Fibroblast of villous mesenchyme (primary cell): ENCODE results near the gene NHLRC1. TPM values are rescaled to one million over a fixed set of nuclear protein-coding genes. Genes with fewer than 3 reads are reported as not detected.
"Not testable (repeated sequence)": the region's sequence is repeated elsewhere in the genome, so short reads cannot be mapped to it uniquely, and the experiment has no call there.

Source experiments
- DNase-seq: peaks from one replicate; pipeline ENCODE4 v3.0.0-alpha.2; 2010; ENCODE audit warnings: low read depth
- H3K4me3 ChIP-seq: 2 replicates; pipeline ENCODE4 v1.5.1; 2011; ENCODE audit warnings: low read depth, mild to moderate bottlenecking, low read length
- total RNA-seq: library from RNA; depleted of rRNA; stranded (reverse); fragments of >200 nt; gene quantifications from 2 replicates; pipeline ENCODE4 v1.2.3, GENCODE V29; 2012
- TF ChIP-seq, protein P1 (sequence below): IDR thresholded peaks from 2 replicates; pipeline ENCODE4 v1.5.1; 2012; ENCODE audit warnings: low read depth, mild to moderate bottlenecking, low read length; ENCODE audit not compliant: insufficient read depth

The NHLRC1 gene
- total RNA-seq, 1 donor = 1.7 TPM

DNA sequence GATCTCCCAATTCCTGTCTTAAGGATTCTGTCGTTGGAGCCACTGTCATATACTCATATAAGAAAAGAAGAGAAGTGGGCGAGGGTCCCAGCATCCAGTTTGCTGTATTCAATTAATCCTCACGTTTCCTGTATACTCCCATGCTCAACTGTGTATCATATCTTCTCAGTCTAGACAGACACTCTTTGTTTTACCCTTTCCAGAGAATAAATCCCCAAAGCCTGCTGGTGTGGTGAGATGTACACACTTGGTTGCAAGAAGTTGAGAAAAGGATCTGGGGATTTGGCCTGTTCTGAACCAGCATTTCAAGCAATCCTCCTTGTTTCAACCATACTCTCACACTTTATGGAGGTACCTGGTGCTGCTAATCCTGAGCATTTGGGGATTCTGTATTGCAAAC lies 29.3 kb upstream of the NHLRC1 start:
- no peak overlapping the region for H3K4me3 ChIP-seq
- no peak for DNase-seq
- TF ChIP-seq, protein P1, sequence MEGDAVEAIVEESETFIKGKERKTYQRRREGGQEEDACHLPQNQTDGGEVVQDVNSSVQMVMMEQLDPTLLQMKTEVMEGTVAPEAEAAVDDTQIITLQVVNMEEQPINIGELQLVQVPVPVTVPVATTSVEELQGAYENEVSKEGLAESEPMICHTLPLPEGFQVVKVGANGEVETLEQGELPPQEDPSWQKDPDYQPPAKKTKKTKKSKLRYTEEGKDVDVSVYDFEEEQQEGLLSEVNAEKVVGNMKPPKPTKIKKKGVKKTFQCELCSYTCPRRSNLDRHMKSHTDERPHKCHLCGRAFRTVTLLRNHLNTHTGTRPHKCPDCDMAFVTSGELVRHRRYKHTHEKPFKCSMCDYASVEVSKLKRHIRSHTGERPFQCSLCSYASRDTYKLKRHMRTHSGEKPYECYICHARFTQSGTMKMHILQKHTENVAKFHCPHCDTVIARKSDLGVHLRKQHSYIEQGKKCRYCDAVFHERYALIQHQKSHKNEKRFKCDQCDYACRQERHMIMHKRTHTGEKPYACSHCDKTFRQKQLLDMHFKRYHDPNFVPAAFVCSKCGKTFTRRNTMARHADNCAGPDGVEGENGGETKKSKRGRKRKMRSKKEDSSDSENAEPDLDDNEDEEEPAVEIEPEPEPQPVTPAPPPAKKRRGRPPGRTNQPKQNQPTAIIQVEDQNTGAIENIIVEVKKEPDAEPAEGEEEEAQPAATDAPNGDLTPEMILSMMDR = no peak

DNA sequence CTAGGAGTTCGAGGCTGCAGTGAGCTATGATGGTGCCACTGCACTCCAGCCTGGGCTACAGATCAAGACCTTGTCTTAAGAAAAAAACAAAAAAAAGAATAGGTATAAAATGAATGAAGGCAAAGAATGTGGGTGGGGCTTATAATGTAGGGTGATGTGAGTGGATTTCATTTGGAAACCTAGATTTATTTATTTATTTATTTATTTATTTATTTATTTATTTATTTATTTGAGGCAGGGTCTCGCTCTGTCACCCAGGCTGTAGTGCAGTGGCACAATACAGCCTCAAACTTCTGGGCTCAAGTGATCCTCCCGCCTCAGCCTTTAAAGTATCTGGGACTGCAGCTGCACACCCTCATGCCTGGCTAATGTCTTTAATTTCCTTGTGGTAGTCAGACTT lies 28.9 kb upstream of the NHLRC1 start:
- H3K4me3 ChIP-seq, DNase-seq: not testable (repeated sequence)

DNA sequence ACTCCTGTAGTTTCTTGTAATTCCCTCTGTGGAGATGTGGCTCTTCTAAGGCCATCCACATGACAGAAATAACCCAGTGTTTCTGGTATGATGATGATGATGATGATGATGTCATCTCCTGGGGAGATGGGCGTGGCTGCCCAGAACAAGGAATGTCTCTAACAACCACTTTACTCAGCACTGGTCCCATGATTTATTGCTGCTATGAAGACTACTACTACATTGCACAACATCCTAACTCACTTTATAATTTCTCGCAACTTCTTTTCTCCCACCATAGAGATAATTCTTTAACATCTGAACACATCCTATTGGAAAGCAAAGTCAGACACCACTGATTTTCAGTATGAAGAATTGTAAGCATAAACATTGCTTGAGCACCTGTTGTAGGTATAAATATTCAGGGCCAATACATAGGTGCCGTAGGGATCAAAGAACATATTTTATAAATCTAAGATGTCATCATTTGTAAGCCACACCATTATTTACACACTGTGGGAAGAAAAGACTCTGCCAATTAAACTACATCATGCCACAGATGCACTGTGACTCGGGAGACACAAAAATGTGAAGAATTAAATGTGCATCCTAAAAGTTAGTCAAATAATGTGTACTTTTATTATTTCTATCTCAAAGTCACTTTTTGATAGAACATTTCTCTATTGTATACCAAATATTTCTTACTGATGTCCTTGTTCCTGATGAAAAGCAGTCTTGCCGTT lies 26.0 kb upstream of the NHLRC1 start:
- peak; percentile 94 for DNase-seq
- TF ChIP-seq, protein P1 = no peak
- H3K4me3 ChIP-seq = no peak overlapping the region

DNA sequence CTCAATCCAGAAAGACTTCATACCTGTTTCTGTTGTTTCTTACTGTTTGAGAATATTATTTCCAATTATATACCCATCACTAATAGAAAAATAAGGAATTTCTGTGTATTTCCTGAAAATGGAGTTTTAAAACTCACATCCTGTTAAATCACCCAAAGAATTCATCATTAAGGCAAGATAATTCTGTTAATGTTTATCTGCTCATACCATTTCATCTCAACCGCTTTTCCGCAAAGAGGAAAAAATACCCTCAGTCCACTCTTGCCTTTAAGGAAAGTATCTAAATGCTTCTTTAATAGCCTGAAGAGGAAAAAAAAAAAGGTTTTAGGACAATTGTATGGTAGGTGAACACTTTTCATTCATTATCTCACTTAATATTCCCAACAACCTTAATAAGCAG lies 25.1 kb upstream of the NHLRC1 start:
- TF ChIP-seq, protein P1 = no peak
- DNase-seq = no peak
- H3K4me3 ChIP-seq = no peak overlapping the region

DNA sequence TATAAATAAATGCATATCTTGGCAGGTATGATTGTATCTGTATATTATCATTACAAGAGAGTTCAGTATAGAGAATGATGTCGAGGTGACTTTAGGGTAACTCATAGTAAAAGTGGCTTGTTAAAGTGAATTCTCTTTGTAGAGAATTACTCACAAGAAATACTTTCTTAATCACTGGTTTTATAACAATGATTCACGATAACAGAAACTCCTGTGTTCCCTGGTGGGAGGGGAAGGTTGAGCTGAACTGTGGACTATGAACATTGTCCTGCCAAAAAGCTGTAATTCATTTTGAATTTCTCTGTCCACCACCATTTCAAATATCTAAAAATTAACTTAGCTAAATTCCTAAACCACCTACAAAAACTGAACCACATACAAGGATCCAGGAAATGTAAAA lies 24.7 kb upstream of the NHLRC1 start:
- TF ChIP-seq, protein P1 = no peak
- peak; percentile 17 for DNase-seq
- H3K4me3 ChIP-seq = no peak overlapping the region

DNA sequence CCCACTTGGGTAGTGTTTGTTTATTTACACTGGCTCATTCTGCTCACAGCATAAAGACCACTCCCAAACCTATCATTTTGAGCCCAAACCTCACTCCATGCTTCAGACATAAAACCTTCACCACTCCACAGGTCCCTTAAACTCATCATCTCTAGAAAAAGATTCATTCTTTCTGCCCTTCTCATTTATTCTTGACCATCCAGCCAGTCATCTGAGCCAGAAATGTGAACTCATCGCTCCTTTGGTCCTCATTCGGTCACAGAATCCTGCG lies 20.0 kb upstream of the NHLRC1 start:
- DNase-seq = no peak
- no peak overlapping the region for H3K4me3 ChIP-seq

DNA sequence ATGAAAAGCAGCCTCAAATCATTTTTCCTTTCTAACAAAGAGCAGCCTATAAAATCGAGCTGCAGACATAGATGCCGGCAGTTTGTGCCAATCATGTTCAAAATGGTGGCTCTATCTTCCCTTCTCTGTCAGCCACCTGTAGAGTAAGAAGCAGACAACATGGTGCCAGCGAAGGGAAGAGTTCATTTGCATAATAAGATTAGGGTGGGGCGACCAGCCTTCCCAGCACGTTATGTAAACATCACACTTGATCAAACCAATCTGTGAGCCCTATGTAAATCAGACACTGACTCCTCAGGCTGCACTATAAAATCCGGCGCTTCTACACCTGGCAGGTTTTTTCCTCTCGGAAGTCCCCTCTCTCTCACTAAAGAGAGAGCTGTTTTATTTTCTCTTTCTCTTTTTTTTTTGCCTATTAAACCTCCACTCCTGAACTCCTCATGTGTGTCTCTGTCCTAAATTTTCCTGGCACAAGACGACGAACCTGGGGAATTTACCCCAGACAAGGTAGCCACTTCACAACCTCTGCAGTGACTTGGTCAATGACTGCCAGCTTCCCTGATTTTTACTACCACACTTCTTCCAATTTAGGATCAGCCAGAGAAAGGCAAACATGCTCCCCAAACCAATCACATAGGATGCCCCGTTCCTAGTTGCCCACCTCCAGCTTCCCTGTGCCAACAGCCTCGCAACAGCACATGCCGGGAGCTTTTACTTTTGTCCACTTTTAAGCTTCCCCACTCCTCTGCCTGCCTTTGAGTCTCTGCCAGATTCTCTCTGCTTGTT lies 19.5 kb upstream of the NHLRC1 start:
- no peak overlapping the region for H3K4me3 ChIP-seq
- TF ChIP-seq, protein P1 = no peak
- DNase-seq = no peak

More for the DNA sequence above, 20.0 kb upstream of the NHLRC1 start:
- TF ChIP-seq, protein P1 = no peak
